HepG2 (cell line): ENCODE data around the gene SIK3. TPM values are rescaled to one million over a fixed set of nuclear protein-coding genes. Genes with fewer than 3 reads are reported as not detected.

Experiments used
- ATAC-seq: fragments of 200-7000 bp; cut with Tn5 transposase; 3 replicates; pipeline ENCODE4 v1.9.1; 2020; ENCODE audit warnings: mild to moderate bottlenecking, moderate library complexity
- BruUV-seq: library from RNA; stranded (reverse); fragments of 400-500 nt; replicated peaks from 2 replicates; lab custom pipeline; 2021; lab: Mats Ljungman, UMichigan
- CTCF ChIA-PET: fragments of 300-600 bp; formaldehyde crosslinking; extraction: SDS; loops from one replicate; lab custom pipeline; 2021; ENCODE audit warnings: low total read pairs, inconsistent platforms, low intra/inter-chr PET ratio; lab: Yijun Ruan, JAX
- POLR2A ChIA-PET: fragments of 350-600 bp; sonication (Branson Sonifier 250); formaldehyde crosslinking; loops from one replicate; lab custom pipeline; 2020; ENCODE audit warnings: antibody characterized with exemption, inconsistent platforms; lab: Yijun Ruan, JAX
- DNase-seq: peaks from one replicate; pipeline ENCODE4 v3.0.0-alpha.2; 2015; ENCODE audit warnings: low spot score
- FAIRE-seq: peaks from 3 replicates; lab custom pipeline; 2011; peaks lifted over from hg19 to GRCh38; lab: Jason Lieb, UNC
- H2AFZ ChIP-seq: one replicate; pipeline ENCODE4 v1.6.1; 2011; ENCODE audit warnings: low read length, inconsistent platforms
- H3K27ac ChIP-seq: fragments of 300-600 bp; 3 replicates; pipeline ENCODE4 v1.8.0; 2011; ENCODE audit warnings: mixed run types, mild to moderate bottlenecking, mixed read lengths, low read length, inconsistent platforms; ENCODE audit not compliant: insufficient read depth; ENCODE audit errors: extremely low read length
- H3K27me3 ChIP-seq, 2 experiments: fragments of 200-600 bp in 1 of 2; 2 replicates in 1 of 2; 3 replicates in 1 of 2; pipeline versions ENCODE4 v1.6.0 to v1.8.0; 2011; ENCODE audit warnings: low read length in 2 of 2, mild to moderate bottlenecking in 2 of 2, moderate library complexity in 2 of 2, inconsistent platforms in 1 of 2; ENCODE audit not compliant: insufficient read depth in 2 of 2, control insufficient read depth in 1 of 2
- H3K36me3 ChIP-seq, 2 experiments: fragments of 200-600 bp in 1 of 2; replicated peaks in 1 of 2; 2 replicates in 1 of 2; 3 replicates in 1 of 2; pipeline versions ENCODE4 v1.5.1 to v1.8.0; 2011; ENCODE audit warnings: low read length in 2 of 2, inconsistent platforms in 1 of 2; ENCODE audit not compliant: insufficient read depth in 2 of 2, control insufficient read depth in 1 of 2
- H3K4me1 ChIP-seq: 2 replicates; pipeline ENCODE4 v1.5.1; 2012; ENCODE audit warnings: low read length, inconsistent platforms; ENCODE audit not compliant: insufficient read depth
- H3K4me2 ChIP-seq: 2 replicates; pipeline ENCODE4 v1.6.0; 2011; ENCODE audit warnings: low read depth, low read length, inconsistent platforms
- H3K4me3 ChIP-seq, 3 experiments: fragments of 200-600 bp in 1 of 3; sonication (generic), shearing (Covaris generic) in 1 of 3; replicated peaks in 1 of 3; 2 replicates each; pipeline ENCODE4 v1.5.1; 2011 to 2016; ENCODE audit warnings: low read length in 3 of 3, inconsistent platforms in 2 of 3, low read depth in 2 of 3, mild to moderate bottlenecking in 2 of 3, control low read depth in 1 of 3, mixed read lengths in 1 of 3; ENCODE audit not compliant: insufficient read depth in 1 of 3
- H3K79me2 ChIP-seq: one replicate; pipeline ENCODE4 v1.6.1; 2011; ENCODE audit warnings: low read length, inconsistent platforms; ENCODE audit not compliant: insufficient read depth
- H3K9ac ChIP-seq: 2 replicates; pipeline ENCODE4 v1.6.0; 2011; ENCODE audit warnings: mild to moderate bottlenecking, low read depth, low read length, inconsistent platforms; ENCODE audit not compliant: insufficient read depth
- H3K9me3 ChIP-seq: 2 replicates; pipeline ENCODE4 v1.5.1; 2012; ENCODE audit warnings: mild to moderate bottlenecking, low read length
- H4K20me1 ChIP-seq: 2 replicates; pipeline ENCODE4 v1.6.0; 2011; ENCODE audit warnings: inconsistent platforms, mild to moderate bottlenecking, low read length, moderate library complexity; ENCODE audit not compliant: insufficient read depth
- DR1 ChIP-seq: sonication (generic); formaldehyde crosslinking; IDR thresholded peaks from 2 replicates; pipeline ENCODE4 v1.8.0; 2021; ENCODE audit warnings: mild to moderate bottlenecking, missing genetic modification reagents, inconsistent platforms
- FOXA1 ChIP-seq, 2 experiments: fragments of 450-650 bp in 1 of 2; sonication (generic) in 1 of 2; formaldehyde crosslinking in 1 of 2; IDR thresholded peaks; 2 replicates each; pipeline versions ENCODE4 v1.4.0 to v1.6.1; 2016 to 2020; ENCODE audit warnings: missing genetic modification reagents in 1 of 2
- MTA1 ChIP-seq: sonication (generic); formaldehyde crosslinking; IDR thresholded peaks from 2 replicates; pipeline ENCODE4 v1.4.0; 2020; ENCODE audit warnings: missing genetic modification reagents, mild to moderate bottlenecking, borderline replicate concordance
- SOX5 ChIP-seq: IDR thresholded peaks from 2 replicates; pipeline ENCODE4 v1.6.1; 2016; ENCODE audit warnings: borderline replicate concordance
- THAP11 ChIP-seq: IDR thresholded peaks from 2 replicates; pipeline ENCODE4 v1.6.1; 2016; ENCODE audit warnings: missing biosample characterization, missing genetic modification reagents
- ZNF160 ChIP-seq: sonication (generic); formaldehyde crosslinking; IDR thresholded peaks from 2 replicates; pipeline ENCODE4 v1.8.0; 2022; ENCODE audit warnings: mild to moderate bottlenecking, inconsistent platforms, missing genetic modification reagents
- ZNF513 ChIP-seq: sonication (generic); formaldehyde crosslinking; conservative IDR thresholded peaks from 2 replicates; pipeline ENCODE4 v1.5.0; 2020; ENCODE audit warnings: missing genetic modification reagents
- ZNF782 ChIP-seq: sonication (generic); formaldehyde crosslinking; IDR thresholded peaks from 2 replicates; pipeline ENCODE4 v1.4.0; 2020; ENCODE audit warnings: missing genetic modification reagents, mild to moderate bottlenecking, borderline replicate concordance
- ZNF83 ChIP-seq: sonication (generic); formaldehyde crosslinking; IDR thresholded peaks from 2 replicates; pipeline ENCODE4 v1.4.0; 2020; ENCODE audit warnings: missing genetic modification reagents, mild to moderate bottlenecking, borderline replicate concordance
- WGBS: methylation state at CpG from one replicate; pipeline ENCODE4 v1.1.6; 2017; ENCODE audit warnings: low lambda C conversion rate; 5-methylcytosine and 5-hydroxymethylcytosine counted together
- in situ Hi-C: cut with HindIII; loops from 2 replicates; pipeline ENCODE4 v1.10.0; 2017; ENCODE audit warnings: low pct_unique_long_range_greater_than_20kb; ENCODE audit not compliant: extremely low pct_ligation_motif_present
- intact Hi-C: fragments of 100-400 bp; cut with micrococcal nuclease; formaldehyde crosslinking; loops from one replicate; pipeline ENCODE4 v1.10.0; 2022; ENCODE audit not compliant: unreplicated experiment
- polyA plus RNA-seq, 8 experiments: library from polyadenylated mRNA; depleted of rRNA in 3 of 8; stranded (reverse) in 7 of 8; unstranded in 1 of 8; fragments of >200 nt; fragmentation: Illumina TruSeq in 4 of 8; extraction: Trizol in 4 of 8; gene quantifications; 2 replicates each; pipeline versions ENCODE4 v1.2.1 to v1.2.3, GENCODE V29; 2011 to 2016; ENCODE audit warnings: low read depth in 4 of 8, missing spikeins in 1 of 8, mixed read lengths in 1 of 8; ENCODE audit not compliant: insufficient read depth in 1 of 8
- total RNA-seq, 5 experiments: library from RNA; depleted of rRNA; stranded (reverse); fragments of >200 nt; fragmentation: Illumina TruSeq; extraction: Trizol; gene quantifications; 2 replicates each; pipeline ENCODE4 v1.2.3, GENCODE V29; 2016; ENCODE audit warnings: low read depth in 1 of 5
- TF ChIP-seq, protein P1 (sequence below): IDR thresholded peaks from 2 replicates; pipeline ENCODE4 v1.6.1; 2018; ENCODE audit warnings: missing genetic modification reagents, mild to moderate bottlenecking, missing compliant biosample characterization
- TF ChIP-seq, protein P2 (sequence below): sonication (generic); formaldehyde crosslinking; IDR thresholded peaks from 2 replicates; pipeline ENCODE4 v1.5.0; 2020; ENCODE audit warnings: missing genetic modification reagents, mild to moderate bottlenecking, borderline replicate concordance
- TF ChIP-seq, protein P3 (sequence below): sonication (generic); formaldehyde crosslinking; IDR thresholded peaks from 2 replicates; pipeline ENCODE4 v1.8.1; 2023; ENCODE audit warnings: mild to moderate bottlenecking, moderate library complexity, missing genetic modification reagents

Gene SIK3
- total and polyA plus RNA-seq, 2 of the 13 experiments (the other 11 are each of a cell fraction or from before 2014, with no cell fraction given) = 5.7 to 9.8 TPM

GRCh38 chr11:116888884-116889549 is 209.2 kb downstream of the SIK3 start (continued):
- TF ChIP-seq ZNF513 (CRISPR knock-in tag) = no peak

GRCh38 chr11:116888024-116888423 is 210.2 kb downstream of the SIK3 start:
- FAIRE-seq = no peak
- intact Hi-C loops = no loop called here
- CTCF ChIA-PET = no interaction called here

More at GRCh38 chr11:116888024-116888423, 210.2 kb downstream of the SIK3 start:
- BruUV-seq = no TSS peak
- no peaks in the 10 kb centered on the region for H3K79me2 ChIP-seq
- no peak overlapping the region for H2AFZ ChIP-seq
- no peaks in the 10 kb centered on the region for H3K27me3 ChIP-seq
- POLR2A ChIA-PET = no interaction called here
- H3K9ac ChIP-seq = no peak overlapping the region
- H3K36me3 ChIP-seq = peaks cover 2 to 10% of the 10 kb centered on the region in 2 experiments; a peak in 2 of 5 replicates
- H4K20me1 ChIP-seq = no peaks in the 10 kb centered on the region
- TF ChIP-seq SOX5 = no peak
- no peak for TF ChIP-seq FOXA1 (IDR thresholded peaks at IDR 0.05)
- no peak for TF ChIP-seq FOXA1 (CRISPR knock-in tag; IDR thresholded peaks at IDR 0.05)
- no peak for TF ChIP-seq ZNF83 (CRISPR knock-in tag)
- TF ChIP-seq, protein P1, sequence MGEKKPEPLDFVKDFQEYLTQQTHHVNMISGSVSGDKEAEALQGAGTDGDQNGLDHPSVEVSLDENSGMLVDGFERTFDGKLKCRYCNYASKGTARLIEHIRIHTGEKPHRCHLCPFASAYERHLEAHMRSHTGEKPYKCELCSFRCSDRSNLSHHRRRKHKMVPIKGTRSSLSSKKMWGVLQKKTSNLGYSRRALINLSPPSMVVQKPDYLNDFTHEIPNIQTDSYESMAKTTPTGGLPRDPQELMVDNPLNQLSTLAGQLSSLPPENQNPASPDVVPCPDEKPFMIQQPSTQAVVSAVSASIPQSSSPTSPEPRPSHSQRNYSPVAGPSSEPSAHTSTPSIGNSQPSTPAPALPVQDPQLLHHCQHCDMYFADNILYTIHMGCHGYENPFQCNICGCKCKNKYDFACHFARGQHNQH = no peak
- no peak for TF ChIP-seq ZNF782 (CRISPR knock-in tag)
- TF ChIP-seq THAP11 = no peak
- no peak for TF ChIP-seq ZNF160 (CRISPR knock-in tag)
- no peak for TF ChIP-seq DR1
- TF ChIP-seq, protein P2, sequence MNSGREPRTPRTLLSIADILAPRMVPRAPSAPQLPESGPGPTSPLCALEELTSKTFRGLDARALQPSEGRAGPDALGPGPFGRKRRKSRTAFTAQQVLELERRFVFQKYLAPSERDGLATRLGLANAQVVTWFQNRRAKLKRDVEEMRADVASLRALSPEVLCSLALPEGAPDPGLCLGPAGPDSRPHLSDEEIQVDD (CRISPR knock-in tag) = no peak
- no peak for TF ChIP-seq MTA1 (CRISPR knock-in tag)
- TF ChIP-seq, protein P3, sequence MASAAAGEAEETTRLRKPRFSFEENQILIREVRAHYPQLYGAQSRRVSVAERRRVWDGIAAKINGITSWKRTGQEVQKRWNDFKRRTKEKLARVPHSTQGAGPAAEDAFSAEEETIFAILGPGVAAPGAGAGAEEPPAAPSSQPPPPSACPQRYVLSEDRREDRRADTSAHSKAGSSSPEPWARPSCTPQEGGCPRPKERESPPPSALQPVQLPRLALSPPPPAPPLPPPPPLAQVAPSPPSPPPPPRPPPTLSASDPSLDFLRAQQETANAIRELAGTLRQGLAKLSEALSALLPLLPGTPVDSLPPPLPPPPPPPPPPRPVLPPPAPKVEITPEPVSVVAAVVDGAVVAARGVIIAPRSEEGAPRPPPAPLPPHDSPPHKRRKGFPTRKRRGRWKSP (CRISPR knock-in tag) = no peak
- H3K4me1 ChIP-seq = peaks cover 25% of the 10 kb centered on the region
- H3K4me3 ChIP-seq = no peak overlapping the region
- no peaks in the 10 kb centered on the region for H3K9me3 ChIP-seq
- 96% methylated on average over 5 of the region's 5 CpGs for WGBS
- in situ Hi-C loops = no loop called here
- no peak for DNase-seq
- no peak overlapping the region for H3K27ac ChIP-seq
- no peak for ATAC-seq
- H3K4me2 ChIP-seq = no peak overlapping the region
